Measurements from ENCODE around the gene SUMF2. TPM values are rescaled to one million over a fixed set of nuclear protein-coding genes. Genes with fewer than 3 reads are reported as not detected.

Gene SUMF2
- total and polyA plus RNA-seq, 2 of the 13 experiments (the other 11 are each of a cell fraction or from before 2014, with no cell fraction given): 48.9 to 54.4 TPM

DNA sequence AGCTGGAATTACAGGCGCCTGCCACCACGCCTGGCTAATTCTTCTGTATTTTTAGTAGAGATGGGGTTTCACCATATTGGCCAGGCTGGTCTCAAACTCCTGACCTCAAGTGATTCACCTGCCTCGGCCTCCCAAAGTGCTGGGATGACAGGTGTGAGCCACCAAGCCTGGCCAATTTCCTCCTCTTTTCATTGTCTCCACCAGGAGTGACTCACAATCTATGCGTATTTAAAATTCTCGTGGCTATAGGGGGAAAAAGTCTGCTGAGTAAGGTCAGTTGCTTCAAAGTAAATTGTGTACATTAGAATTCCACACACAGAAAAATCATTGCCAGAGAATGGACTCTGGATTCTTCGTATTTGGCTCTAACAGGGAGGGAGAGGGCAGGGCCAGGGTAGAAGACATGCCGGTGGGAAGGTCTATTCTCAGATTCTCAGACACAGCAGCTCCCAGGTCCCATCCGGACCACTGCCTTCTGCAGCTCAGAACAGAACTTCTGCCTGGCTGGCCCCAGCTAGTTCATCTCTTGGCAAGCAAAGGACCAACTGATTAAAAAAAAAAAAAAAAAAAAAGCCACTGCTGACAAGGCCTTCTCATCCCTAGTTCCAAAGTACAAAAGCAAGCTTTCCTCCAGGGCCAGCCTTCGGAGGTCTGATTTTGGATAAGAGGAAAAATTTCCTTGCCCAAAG is 35.0 kb upstream of the SUMF2 start (continued):
- TF ChIP-seq, protein P1, sequence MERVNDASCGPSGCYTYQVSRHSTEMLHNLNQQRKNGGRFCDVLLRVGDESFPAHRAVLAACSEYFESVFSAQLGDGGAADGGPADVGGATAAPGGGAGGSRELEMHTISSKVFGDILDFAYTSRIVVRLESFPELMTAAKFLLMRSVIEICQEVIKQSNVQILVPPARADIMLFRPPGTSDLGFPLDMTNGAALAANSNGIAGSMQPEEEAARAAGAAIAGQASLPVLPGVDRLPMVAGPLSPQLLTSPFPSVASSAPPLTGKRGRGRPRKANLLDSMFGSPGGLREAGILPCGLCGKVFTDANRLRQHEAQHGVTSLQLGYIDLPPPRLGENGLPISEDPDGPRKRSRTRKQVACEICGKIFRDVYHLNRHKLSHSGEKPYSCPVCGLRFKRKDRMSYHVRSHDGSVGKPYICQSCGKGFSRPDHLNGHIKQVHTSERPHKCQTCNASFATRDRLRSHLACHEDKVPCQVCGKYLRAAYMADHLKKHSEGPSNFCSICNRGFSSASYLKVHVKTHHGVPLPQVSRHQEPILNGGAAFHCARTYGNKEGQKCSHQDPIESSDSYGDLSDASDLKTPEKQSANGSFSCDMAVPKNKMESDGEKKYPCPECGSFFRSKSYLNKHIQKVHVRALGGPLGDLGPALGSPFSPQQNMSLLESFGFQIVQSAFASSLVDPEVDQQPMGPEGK (CRISPR knock-in tag; IDR thresholded peaks at IDR 0.05): no peak
- TF ChIP-seq ZNF652 (CRISPR knock-in tag; IDR thresholded peaks at IDR 0.05; ENCODE audit: borderline replicate concordance, low read depth) (no peak), ZNF605 (CRISPR knock-in tag; IDR thresholded peaks at IDR 0.05) (no peak), PLRG1 (conservative IDR thresholded peaks at IDR 0.05) (no peak), PPARG (CRISPR knock-in tag; conservative IDR thresholded peaks at IDR 0.05) (peak; percentile 54; the same call in 1 of the 2 replicates), ZNF737 (CRISPR knock-in tag; IDR thresholded peaks at IDR 0.05; ENCODE audit: borderline replicate concordance) (no peak), NAIF1 (CRISPR knock-in tag; IDR thresholded peaks at IDR 0.05; ENCODE audit: borderline replicate concordance) (no peak), ZBTB40 (IDR thresholded peaks at IDR 0.05) (no peak), ZBTB40 (CRISPR knock-in tag; IDR thresholded peaks at IDR 0.05) (no peak)
- TF ChIP-seq, protein P2, sequence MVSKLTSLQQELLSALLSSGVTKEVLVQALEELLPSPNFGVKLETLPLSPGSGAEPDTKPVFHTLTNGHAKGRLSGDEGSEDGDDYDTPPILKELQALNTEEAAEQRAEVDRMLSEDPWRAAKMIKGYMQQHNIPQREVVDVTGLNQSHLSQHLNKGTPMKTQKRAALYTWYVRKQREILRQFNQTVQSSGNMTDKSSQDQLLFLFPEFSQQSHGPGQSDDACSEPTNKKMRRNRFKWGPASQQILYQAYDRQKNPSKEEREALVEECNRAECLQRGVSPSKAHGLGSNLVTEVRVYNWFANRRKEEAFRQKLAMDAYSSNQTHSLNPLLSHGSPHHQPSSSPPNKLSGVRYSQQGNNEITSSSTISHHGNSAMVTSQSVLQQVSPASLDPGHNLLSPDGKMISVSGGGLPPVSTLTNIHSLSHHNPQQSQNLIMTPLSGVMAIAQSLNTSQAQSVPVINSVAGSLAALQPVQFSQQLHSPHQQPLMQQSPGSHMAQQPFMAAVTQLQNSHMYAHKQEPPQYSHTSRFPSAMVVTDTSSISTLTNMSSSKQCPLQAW (CRISPR knock-in tag; IDR thresholded peaks at IDR 0.05): peak; percentile 60; the same call in 1 of the 2 replicates

Data from HepG2 (cell line).